GM19452 (cell line): ENCODE results near the gene SHC2.

ENCODE experiments used
- ATAC-seq: cut with Tn5 transposase; IDR thresholded peaks from one replicate; pipeline ENCODE4 v1.9.1; 2021; ENCODE audit not compliant: unreplicated experiment

Gene SHC2

GRCh38 chr19:376111-376470, 84.7 kb downstream of the SHC2 start:
- ATAC-seq = no peak

GRCh38 chr19:375395-376110, 85.3 kb downstream of the SHC2 start:
- no peak for ATAC-seq

GRCh38 chr19:374886-375235, 86.0 kb downstream of the SHC2 start:
- ATAC-seq = no peak

GRCh38 chr19:374183-374885, 86.5 kb downstream of the SHC2 start:
- no peak for ATAC-seq

GRCh38 chr19:373391-374182, 87.2 kb downstream of the SHC2 start:
- no peak for ATAC-seq

GRCh38 chr19:372306-372890, 88.4 kb downstream of the SHC2 start:
- no peak for ATAC-seq

GRCh38 chr19:371501-372168, 89.2 kb downstream of the SHC2 start:
- ATAC-seq = no peak

- ATAC-seq = no peak
These were observed 90.0 kb downstream of the SHC2 start for GRCh38 chr19:370641-371330.

GRCh38 chr19:369876-370275, 91.0 kb downstream of the SHC2 start:
- no peak for ATAC-seq

- no peak for ATAC-seq
These were observed 91.6 kb downstream of the SHC2 start for GRCh38 chr19:369256-369655.

- ATAC-seq = no peak
These were observed 92.2 kb downstream of the SHC2 start for GRCh38 chr19:368630-369024.

GRCh38 chr19:367963-368629, 92.7 kb downstream of the SHC2 start:
- no peak for ATAC-seq

GRCh38 chr19:367561-367960, 93.3 kb downstream of the SHC2 start:
- ATAC-seq = no peak

- ATAC-seq = no peak
These were observed 93.9 kb downstream of the SHC2 start for GRCh38 chr19:366951-367350.
